ENCODE measurements around the gene CALD1. TPM values are rescaled to one million over a fixed set of nuclear protein-coding genes. Genes with fewer than 3 reads are reported as not detected.
A peak's percentile ranks its signal among the peaks of the same experiment; 100 is the strongest.

Gene CALD1
- total RNA-seq, 2 experiments from 2014 or later: 0.33 TPM; not detected in 1

DNA sequence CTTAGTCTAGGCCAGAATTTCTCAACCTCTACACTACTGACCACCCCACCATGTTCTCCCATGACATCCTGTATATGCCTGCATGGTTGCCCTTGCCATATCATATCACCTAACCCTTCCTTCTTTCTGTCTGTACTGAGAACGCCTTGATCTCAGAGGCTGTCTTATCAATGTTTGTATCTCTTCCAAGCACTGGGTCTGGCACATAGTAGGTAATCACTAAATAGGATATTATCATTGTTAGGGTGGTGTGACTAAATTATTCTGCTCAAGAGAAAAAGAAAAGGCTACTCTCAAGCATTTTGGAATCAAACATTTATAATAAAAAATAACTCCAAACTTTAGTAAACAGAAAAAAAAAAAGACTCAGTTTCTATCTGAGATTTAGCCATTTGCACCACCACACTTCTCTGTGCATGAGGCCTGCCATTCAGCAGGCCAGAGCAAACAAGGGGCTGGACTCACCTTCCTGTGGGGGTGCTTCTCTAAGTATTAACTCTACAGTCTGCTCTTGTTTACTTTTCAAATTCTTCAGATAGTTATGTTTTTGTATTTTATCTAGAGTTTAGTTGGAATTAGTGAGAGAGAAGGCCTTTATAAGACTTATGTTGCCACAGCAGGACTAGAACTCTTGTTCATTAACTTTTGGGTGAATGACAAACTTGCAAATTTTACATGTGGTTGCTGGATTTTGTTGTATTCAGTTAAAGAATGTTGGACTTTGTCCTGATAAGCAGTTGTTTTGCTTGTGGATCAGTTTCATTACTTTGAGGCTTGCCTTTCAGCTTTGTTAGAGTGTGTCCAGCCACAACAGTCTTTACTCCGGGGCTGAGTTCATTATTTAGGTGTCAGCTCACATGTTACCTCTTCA lies 212.3 kb downstream of the CALD1 start:
- Histone ChIP-seq H3K9me3 (ENCODE audit: control insufficient read depth in 1 of 2, insufficient read depth in 1 of 2, low read length in 2 of 2) (no peaks in the 10 kb centered on the region), H3K4me1 (ENCODE audit: insufficient read depth, low read length) (peaks cover 9% of the 10 kb centered on the region), H3K27ac (ENCODE audit: low read depth in 1 of 2, low read length in 2 of 2) (no peak overlapping the region), H3K4me3 (ENCODE audit: low read length) (no peak overlapping the region), H3K36me3 (ENCODE audit: insufficient read depth, low read length) (peaks cover 12% of the 10 kb centered on the region), H3K27me3 (ENCODE audit: control insufficient read depth in 1 of 2, insufficient read depth in 2 of 2, low read length in 2 of 2) (no peaks in the 10 kb centered on the region)
- Mint-ChIP-seq H3K4me3 (no peak overlapping the region), H3K36me3 (ENCODE audit: low read depth) (peaks cover 36% of the 10 kb centered on the region), H3K27ac (peak overlapping the region; percentile 37), H3K9me3 (no peaks in the 10 kb centered on the region), H3K4me1 (ENCODE audit: low read depth) (peaks cover 75% of the 10 kb centered on the region), H3K27me3 (no peaks in the 10 kb centered on the region)
- ATAC-seq (ENCODE audit: poor library complexity): no peak
- intact Hi-C loops (cut with DNase I, micrococcal nuclease): no loop called here
- no peak for DNase-seq
- ChIA-PET POLR2A (interaction anchor here (0.8 kb wide), 1 partner anchor 156 kb away, joined by 3 read pairs; the partner anchor contains the start of gene TMEM140), CTCF (interaction anchor here (1.7 kb wide), 1 partner anchor 179 kb away, joined by 5 read pairs; the partner anchor contains the start of gene CYREN)
- no peak for TF ChIP-seq CTCF (IDR thresholded peaks at IDR 0.05)

GRCh38 chr7:134992626-134993179 lies 213.3 kb downstream of the CALD1 start:
- H3K4me1 ChIP-seq (ENCODE audit: insufficient read depth, low read length): peaks cover 9% of the 10 kb centered on the region
- Mint-ChIP-seq H3K36me3 (ENCODE audit: low read depth) (peaks cover 32% of the 10 kb centered on the region), H3K9me3 (no peaks in the 10 kb centered on the region), H3K27ac (peak overlapping the region; percentile 35), H3K4me3 (no peak overlapping the region), H3K27me3 (no peaks in the 10 kb centered on the region), H3K4me1 (ENCODE audit: low read depth) (peaks cover 72% of the 10 kb centered on the region)
- intact Hi-C loops (cut with DNase I, micrococcal nuclease): no loop called here
- no peaks in the 10 kb centered on the region for H3K27me3 ChIP-seq (ENCODE audit: control insufficient read depth in 1 of 2, insufficient read depth in 2 of 2, low read length in 2 of 2)
- H3K27ac ChIP-seq (ENCODE audit: low read depth in 1 of 2, low read length in 2 of 2): no peak overlapping the region
- DNase-seq (peak in 3 of 14 experiments; percentile 6 to 19 (median 10)), ATAC-seq (ENCODE audit: poor library complexity) (peak; percentile 54)
- no peaks in the 10 kb centered on the region for H3K9me3 ChIP-seq (ENCODE audit: control insufficient read depth in 1 of 2, insufficient read depth in 1 of 2, low read length in 2 of 2)
- peaks cover 12% of the 10 kb centered on the region for H3K36me3 ChIP-seq (ENCODE audit: insufficient read depth, low read length)
- no peak overlapping the region for H3K4me3 ChIP-seq (ENCODE audit: low read length)
- POLR2A ChIA-PET: interaction anchor here (0.6 to 1.4 kb wide), 2 partner anchors 155 to 463 kb away, joined by 5 to 10 read pairs; partner anchors contain the start of gene TMEM140
- no peak for TF ChIP-seq CTCF (IDR thresholded peaks at IDR 0.05)
- CTCF ChIA-PET: interaction anchor here (1.7 kb wide), 1 partner anchor 178 kb away, joined by 5 read pairs; the partner anchor contains the start of gene CYREN

GRCh38 chr7:134993877-134994456 lies 214.5 kb downstream of the CALD1 start:
- no peaks in the 10 kb centered on the region for H3K9me3 Mint-ChIP-seq
- H3K27ac ChIP-seq (ENCODE audit: low read depth in 1 of 2, low read length in 2 of 2): no peak overlapping the region
- H3K36me3 Mint-ChIP-seq (ENCODE audit: low read depth): peaks cover 38% of the 10 kb centered on the region

More at GRCh38 chr7:134993877-134994456, 214.5 kb downstream of the CALD1 start:
- DNase-seq (no peak), ATAC-seq (ENCODE audit: poor library complexity) (no peak)
- ChIA-PET POLR2A (interaction anchor here (1.4 kb wide), 1 partner anchor 154 kb away, joined by 10 read pairs; the partner anchor contains the start of gene TMEM140), CTCF (interaction anchor here (1.7 kb wide), 1 partner anchor 176 kb away, joined by 5 read pairs; the partner anchor contains the start of gene CYREN)
- TF ChIP-seq CTCF (IDR thresholded peaks at IDR 0.05): no peak
- Histone ChIP-seq H3K36me3 (ENCODE audit: insufficient read depth, low read length) (peaks cover 12% of the 10 kb centered on the region), H3K4me1 (ENCODE audit: insufficient read depth, low read length) (peaks cover 9% of the 10 kb centered on the region), H3K27me3 (ENCODE audit: control insufficient read depth in 1 of 2, insufficient read depth in 2 of 2, low read length in 2 of 2) (no peaks in the 10 kb centered on the region), H3K4me3 (ENCODE audit: low read length) (no peak overlapping the region), H3K9me3 (ENCODE audit: control insufficient read depth in 1 of 2, insufficient read depth in 1 of 2, low read length in 2 of 2) (no peaks in the 10 kb centered on the region)
- no peak overlapping the region for H3K4me3 Mint-ChIP-seq
- peaks cover 68% of the 10 kb centered on the region for H3K4me1 Mint-ChIP-seq (ENCODE audit: low read depth)
- peak overlapping the region; percentile 66 for H3K27ac Mint-ChIP-seq
- intact Hi-C loops (cut with DNase I, micrococcal nuclease): no loop called here
- H3K27me3 Mint-ChIP-seq: no peaks in the 10 kb centered on the region
